Inflammatory macrophage (primary cell): Measurements from ENCODE around the gene CLEC6A.
"Not testable (repeated sequence)": the region's sequence is repeated elsewhere in the genome, so short reads cannot be mapped to it uniquely, and the experiment has no call there.

Source experiments
- DNase-seq, 2 donors: peaks; one replicate each; pipeline ENCODE4 v3.0.0-alpha.2; 2020 to 2022
- total RNA-seq, 18 experiments: gene quantifications; one replicate each; lab custom pipeline; 2026; ENCODE audit warnings: mixed read lengths in 6 of 18, inconsistent platforms in 2 of 18; lab: John Stamatoyannopoulos, UW

Gene CLEC6A
- total RNA-seq, result 0.31 to 24.2 (median 10.0) reads per million in 18 experiments

DNA sequence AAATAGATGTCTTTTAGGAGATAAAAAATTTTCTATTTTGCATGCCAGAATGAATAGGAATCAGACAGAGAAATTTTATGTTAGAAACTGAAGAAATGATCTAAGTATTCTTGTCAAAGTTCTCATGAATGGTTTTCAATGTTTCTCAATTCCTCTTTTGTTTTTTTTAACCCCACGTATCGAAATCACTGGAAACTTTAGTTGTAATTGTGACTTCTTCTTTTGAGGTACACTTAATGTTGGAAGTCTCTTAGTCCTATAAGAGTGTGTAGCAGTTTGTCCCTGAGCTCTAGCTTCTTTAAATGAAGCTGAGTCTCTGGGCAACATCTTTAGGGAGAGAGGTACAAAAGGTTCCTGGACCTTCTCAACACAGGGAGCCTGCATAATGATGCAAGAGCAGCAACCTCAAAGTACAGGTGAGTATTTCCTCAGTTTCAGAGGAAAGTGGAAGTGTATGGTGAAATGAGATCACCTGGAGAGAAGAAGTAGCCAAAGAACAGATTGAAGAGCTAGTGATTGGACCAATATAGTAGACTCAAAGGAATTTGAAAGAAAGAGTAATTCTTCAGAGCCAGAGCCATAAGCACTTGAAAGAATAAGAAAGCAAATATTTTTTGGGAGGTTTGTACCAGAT lies at the start of gene CLEC6A:
Gene CLEC6A, plus strand, starts transcription at position 236 of the 634 bp plus-strand sequence. Its CDS starts 150 bp downstream, at position 386.
- peak; percentile 43 to 85 for DNase-seq

DNA sequence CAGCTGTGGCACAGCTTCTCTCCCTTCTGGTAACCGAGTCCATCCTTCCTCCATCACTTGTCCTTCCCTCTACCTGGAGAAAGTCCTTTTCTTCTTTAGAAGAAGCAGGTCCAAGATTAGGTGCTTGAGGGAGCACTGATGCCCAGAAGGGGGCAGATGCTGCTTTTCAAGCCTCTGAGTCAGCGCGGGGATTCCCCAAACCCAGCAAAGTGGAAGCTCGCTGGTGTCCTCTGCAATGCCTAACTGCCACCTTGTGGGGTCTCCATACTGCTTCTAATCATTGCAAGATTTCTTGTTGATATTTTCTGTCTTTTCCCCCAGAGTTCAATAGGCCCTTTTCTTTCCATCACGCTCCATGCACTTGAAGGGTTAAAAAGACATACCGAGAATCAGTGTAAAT lies 36.2 kb upstream of the CLEC6A start:
- DNase-seq, result not testable (repeated sequence)

DNA sequence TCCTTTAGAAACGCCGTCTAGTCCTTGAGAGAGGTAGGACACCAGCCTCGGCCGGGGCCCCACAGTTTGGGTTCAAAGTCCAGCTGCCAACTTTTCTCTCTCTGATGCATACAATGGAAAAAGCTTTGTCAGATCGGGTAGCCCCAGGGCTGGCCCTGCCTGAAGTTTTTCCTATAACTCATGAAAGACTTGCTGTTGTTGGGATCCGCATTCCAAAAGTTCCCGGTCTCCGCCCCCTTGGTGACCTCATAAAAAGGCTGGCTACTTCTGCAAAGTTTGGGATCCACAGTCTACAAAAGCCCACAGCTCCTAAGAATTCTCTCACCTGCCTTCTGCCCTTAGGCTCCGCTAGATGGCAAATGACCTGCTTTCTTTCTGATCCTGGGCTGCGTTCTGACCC lies 35.3 kb upstream of the CLEC6A start:
- no peak for DNase-seq

DNA sequence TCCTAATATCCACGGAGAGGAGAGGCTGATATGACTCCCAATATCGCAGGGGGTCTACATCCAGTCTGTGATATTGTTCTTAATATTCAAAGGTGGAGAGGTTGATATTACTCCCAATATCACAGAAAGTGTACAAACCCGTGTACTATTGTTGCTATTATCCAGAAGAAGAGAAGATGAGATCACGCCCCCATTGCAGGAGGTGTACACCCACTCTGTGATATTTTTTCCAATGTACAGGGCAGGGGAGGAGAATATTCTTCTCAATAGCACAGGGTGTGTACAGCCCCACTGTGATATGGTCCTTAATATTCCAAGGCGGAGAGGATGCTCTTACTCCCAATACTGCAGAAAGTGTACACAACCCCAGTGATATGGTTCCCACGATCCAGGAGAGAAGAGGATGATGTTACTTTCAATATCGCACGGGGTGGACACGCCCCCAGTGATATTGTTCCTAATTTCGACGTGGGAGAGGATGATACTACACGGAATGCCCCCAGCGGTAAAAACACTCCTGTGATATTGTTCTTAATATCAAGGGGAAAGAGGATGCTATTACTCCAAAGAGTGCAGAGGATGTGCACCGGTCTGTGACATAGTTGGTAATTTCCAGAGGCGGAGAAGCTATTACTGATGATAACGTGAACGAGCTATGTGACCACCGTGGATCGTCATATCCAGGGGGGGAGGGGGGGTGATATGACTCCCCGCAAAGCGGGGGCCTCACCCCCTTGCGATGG lies 11.1 kb upstream of the CLEC6A start:
- not testable (repeated sequence) for DNase-seq

DNA sequence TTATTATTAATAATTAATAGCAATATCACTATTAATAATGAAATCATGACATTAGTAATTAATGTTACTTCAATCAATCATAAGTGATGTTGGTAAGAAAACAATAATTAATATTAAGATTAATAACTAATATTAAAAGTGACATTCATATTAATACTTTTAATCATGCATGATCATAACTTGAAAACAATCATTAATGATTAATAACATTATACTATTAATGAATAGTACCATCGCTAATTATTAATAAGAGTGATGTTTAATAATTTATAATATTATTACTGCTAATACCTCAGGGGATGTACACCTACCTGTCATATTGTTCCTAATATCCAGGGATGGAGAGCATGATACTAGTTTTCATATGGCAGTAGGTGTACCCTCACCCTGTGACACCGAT lies 10.0 kb upstream of the CLEC6A start:
- DNase-seq, result no peak

DNA sequence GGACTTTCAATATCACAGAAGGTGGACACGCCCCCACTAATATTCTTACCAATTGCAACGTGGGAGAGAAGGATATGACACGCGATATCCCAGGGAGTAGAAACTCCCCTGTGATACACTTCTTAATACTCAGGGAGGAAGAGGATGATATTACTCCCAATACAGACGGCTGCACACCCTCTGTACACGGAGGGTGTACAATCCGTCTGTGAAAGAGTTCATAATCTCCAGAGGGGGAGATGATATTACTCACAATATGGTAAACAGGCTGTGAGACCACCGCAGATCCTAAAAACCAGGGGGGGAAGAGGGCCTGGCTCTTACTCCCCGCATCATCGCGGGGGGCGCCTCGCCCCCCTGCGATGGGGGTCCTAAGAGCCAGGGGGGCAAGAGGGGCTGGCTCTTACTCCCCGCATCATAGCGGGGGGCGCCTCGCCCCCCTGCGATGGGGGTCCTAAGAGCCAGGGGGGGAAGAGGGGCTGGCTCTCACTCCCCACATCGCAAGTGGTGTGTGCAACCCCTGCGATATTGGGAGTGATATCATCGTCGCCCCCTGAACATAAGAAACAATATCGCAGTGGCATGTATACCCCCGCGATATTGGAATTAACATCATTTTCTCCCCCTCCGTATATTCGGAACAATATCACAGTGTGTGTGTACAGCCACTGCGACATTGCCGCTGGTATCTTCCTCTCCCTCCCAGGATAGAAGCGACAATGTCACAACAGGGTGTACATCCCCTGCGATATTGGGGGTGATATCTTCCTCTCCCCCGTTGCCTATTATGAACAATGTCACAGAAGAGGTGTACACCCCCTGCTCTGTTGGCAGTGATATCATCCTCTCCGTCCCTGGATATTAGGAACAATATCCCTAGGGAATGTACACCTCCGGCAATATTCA lies 8.9 kb upstream of the CLEC6A start:
- no peak for DNase-seq

DNA sequence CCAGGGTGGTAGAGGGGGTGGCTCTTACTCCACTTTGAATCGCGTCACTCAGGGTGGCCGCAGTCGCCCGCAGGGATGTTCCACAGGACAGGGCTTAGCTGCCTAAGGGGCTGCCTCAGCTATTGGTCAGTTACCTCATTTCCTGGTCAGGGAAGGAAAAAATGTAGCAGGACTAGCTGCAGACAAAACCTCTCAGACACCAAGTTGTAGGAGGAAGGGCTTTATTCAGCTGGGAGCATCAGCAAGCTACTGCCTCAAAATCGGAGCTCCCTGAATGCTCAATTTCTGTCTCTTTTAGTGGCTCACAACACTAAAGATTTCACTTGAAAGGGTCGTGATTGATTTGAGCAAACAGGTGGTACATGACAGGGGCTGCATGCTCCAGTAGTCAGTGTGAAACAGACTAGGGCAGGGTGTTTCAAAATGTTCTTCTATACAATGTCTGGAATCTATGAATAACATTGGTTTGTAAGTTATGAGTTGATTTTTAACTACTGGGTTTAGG lies 6.4 kb upstream of the CLEC6A start:
- no peak for DNase-seq

DNA sequence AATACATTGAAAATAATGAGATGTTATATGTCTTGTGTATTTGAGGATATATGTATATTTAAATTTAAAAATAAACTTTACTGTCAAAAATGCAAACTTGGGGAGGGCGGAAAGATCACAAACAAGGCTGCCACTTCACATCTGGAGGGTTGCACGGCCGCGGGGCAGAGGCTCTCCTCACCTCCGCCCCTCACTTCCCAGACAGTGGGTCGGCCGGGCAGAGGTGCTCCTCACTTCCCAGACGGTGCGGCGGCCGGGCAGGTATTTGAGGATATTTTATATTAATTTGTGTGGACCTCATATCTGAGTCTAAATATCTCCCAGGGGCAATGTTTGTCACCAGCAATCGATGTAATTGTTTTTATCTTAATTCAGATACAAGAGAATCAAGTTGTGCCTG lies 3.7 kb upstream of the CLEC6A start:
- DNase-seq, result no peak

DNA sequence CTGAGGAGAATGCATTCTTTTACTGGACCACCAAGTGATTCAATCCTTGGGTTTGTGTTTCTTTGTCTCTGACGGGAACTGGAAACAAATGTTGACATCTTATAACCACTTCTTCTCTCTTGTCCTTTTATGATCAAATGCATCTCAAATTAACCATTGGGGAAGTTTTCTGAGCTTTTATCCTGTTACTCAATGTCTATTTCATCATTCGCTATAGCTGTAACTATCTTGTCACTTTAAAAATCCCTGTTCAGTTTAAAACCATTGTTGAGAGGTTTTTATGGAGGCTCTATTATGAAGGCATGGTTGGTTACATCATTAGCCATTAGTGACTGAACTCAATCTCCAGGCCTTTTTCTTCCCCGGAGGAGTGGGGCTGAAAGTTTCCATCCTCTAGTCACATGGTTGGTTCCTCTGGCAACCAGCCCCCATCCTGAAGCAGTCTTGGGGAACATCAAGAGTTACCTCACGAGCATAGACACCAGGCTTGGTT lies 2.7 kb upstream of the CLEC6A start:
- DNase-seq, result peak; percentile 93 to 97

DNA sequence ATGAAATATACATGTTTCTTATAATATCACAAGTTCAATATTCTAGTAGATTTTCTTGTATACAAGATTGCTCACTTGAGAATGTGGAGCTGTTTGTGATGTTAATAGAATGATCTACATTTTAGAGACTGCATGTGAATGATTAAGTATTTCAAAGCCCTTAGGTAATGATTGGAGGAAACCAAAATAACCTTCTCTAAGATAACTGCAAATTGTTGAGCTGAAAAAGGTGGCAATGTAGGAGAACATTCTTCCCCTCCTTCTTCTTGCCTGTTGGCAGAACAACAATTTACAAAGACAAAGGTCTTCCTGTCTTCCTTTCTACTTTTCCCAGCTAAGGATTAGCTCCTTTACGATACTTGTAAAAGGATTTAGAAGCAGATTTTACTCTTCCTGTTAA lies 2.0 kb upstream of the CLEC6A start:
- no peak for DNase-seq

DNA sequence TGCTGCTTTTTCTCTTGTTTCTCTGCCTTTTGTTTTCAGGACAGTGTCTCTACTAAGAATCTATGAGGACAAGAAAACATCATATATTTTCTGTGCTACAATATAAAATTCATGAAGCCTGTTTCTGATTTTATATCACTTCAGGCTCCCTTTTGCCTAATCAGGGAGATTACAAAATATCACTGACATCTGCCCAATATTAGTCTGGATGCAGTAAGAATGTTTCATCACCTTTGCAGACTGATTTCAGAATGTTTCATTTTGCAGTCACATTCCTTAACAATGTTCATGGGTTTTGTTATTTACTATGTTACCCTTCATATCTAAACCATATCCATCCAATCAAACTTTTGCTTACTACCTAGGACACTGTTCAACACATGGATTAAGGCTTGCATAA lies 491 bp upstream of the CLEC6A start:
- DNase-seq, result peak; percentile 63 to 82

DNA sequence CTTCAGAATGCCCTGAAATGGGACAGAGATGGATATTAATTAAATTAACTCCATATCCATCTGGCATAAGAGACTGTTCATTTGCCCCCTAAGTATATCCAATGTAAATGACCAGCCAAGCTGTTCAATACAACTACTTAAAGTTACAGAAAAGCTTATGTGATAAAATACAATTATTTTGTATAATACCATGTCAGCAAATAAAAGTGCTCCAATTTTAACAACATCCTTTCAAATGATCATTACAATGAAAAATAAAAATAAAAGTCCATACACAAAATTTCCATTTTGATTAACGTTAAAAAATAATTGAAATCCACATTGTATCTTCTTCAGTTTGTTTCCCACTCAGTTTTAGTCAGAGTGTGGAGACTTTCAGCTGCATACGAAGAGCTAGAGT lies 5.7 kb downstream of the CLEC6A start:
- DNase-seq, result no peak

DNA sequence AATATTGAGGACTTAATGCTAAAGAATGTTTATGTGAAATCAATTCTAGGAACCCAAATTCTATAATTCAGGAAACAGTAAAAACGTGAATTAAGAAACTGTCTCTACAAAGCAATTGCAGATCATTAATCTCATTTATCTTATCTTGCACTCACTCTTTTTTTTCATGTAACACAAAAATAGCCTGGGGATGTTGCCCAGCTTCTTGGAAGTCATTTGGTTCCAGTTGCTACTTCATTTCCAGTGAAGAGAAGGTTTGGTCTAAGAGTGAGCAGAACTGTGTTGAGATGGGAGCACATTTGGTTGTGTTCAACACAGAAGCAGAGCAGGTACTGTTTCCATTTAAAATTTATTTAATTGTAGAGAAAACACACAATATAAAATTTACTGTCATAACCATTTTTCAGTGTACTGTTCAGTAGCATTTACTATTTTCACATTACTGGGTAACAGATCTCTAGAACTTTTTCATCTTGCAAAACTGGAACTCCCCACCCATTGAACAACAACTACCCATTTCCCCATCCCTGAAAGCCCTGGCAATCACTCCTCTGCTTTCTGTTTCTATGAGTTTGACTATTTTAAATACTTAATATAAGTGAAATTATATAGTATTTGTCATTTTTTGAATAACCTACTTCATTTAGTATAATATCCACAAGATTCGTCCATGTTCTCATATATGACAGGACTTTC lies 9.7 kb downstream of the CLEC6A start:
- peak; percentile 56 to 69 for DNase-seq

DNA sequence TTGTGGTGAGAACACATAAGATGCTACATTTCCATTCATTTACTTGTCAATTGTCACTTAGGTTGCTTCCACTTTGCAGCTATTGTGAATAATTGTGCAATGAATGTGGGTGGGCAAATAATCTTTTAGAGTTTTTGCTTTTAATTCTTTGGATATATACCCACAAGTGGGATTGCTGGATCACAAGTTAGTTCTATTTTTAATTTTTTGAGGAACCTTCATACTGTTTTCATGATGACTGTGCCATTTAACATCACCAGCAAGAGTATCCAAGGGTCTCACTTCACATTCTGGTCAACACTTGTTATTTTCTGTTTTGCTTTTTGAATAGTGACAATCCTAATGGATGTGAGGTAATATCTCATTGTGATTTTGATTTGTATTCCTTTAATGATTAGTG lies 10.5 kb downstream of the CLEC6A start:
- peak; percentile 87 to 97 for DNase-seq

DNA sequence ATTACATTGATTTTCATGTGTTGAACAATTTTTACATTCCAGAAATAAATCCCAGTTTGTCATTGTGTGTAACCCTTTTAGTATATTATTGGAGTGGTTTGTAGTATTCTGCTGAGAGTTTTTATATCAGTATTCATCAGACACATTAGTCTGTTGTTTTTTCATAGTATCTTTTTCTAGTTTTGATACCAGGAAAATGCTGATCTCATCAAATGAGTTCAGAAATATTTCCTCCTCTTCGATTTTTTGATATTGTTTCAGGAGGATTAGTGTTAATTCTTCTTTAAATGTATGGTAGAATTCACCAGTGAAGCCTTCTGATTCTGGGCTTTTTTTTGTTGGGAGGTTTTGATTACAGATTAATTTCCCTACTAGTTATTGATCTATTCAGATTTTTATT lies 15.3 kb downstream of the CLEC6A start:
- no peak for DNase-seq

DNA sequence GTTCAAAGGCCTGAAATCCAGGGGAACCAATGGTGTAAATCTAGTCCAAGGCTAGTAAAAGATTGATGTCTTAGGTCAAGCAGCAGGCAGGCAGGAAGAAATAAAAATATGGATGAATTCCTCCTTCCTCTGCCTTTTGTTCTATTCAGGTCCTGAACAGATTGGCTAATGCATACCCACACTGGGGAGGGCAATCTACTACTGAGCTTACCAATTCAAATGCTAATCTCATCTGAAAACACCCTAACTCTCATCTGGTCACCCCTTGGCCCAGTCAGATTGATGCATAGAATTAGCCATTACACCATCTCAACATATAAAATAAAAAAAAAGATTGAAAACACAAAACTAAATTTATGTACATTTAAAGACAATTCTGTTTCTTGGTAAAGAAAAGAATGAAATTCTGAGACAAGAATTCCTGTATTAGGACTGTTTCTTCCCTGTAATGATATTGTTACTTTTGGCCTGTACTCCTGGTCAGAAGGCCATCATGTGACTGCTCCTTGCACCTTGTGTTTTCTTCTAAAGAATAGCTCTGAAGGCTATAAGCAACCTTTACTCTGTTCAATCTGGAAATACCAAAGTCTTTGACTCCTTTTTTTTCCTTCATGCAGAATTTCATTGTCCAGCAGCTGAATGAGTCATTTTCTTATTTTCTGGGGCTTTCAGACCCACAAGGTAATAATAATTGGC lies 19.9 kb downstream of the CLEC6A start:
- no peak for DNase-seq

DNA sequence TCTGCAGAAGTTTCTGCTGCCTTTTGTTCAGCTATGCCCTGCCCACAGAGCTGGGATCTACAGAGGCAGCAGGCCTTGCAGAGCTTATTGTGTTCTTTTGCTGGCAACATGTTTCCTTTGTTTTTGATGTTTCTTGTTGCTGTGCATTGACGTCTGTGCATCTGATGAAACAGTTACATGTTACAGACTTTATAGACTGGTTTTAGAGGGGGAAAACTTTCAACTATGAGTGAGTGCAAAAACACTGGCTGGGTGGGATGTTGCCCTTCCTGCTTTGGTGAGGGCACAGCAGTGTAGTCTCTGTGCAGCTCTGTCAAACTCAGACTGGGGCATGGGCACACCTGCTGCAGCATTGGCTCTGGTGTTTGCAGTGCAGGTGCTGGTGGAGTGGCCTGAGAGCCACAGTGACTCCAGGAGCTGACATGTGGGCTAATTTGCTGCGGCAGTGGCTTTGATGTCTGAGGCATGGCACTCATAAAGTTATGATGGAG lies 26.9 kb downstream of the CLEC6A start:
- no peak for DNase-seq

DNA sequence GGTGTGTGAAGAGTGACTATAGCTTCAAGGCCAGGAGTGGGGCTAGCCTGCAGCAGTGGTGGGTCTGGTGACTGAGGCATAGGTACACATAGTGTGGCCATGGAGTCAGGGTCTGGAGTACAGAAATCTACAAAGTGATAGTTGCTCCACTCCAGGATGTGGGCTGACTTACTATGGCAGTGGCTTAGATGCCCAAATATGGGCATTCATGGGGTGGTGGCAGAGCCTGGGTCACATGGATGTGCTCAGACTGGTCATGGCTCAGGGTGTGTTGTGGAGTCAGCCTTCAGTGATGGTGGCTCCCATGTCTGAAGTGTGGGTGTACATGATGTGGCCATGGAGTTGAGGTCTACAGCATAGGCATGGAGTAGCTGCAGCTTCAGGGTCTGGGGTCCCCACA lies 27.3 kb downstream of the CLEC6A start:
- peak in 1 of 2 donors; percentile 30 for DNase-seq

DNA sequence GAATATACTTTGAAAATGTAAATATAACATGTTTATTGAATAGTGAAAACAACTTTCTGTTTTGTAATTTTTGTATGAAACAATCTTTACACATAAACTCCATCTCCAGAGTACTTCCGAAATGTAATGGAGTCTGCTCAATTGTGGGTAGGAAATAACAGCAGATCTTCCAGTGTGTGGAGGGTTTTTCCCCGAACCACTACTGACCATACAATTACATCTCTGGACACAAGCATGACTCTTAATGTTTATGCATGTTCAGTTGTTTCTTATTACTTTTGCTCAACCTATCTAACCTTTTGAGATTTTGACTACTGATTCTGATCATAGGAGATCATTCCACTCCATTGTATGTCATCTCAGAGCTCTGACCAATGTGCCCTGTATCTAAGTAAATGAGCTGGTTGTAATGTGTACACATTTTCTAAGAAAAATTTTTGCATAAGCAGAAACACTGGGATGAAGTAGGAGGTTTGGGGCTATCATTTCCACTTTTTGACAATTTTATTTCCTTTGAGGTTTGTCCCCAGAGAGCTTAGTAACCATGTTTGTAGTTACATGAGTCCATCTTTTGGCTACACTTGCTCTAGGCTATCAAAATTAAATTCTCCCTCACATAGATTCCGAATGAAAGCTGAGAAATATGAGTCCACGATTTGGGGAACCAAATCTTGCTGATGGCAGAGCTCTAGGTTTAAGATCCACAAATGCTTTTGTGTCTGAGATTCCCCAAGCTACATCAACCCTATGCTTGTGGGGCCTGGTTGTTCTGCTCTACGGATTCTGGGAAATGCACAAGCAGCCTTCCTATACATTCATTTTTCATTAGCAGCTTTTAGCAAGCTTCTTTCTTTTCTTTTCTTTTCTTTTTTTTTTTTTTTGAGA lies 36.1 kb downstream of the CLEC6A start:
- DNase-seq, result peak; percentile 50 to 80

DNA sequence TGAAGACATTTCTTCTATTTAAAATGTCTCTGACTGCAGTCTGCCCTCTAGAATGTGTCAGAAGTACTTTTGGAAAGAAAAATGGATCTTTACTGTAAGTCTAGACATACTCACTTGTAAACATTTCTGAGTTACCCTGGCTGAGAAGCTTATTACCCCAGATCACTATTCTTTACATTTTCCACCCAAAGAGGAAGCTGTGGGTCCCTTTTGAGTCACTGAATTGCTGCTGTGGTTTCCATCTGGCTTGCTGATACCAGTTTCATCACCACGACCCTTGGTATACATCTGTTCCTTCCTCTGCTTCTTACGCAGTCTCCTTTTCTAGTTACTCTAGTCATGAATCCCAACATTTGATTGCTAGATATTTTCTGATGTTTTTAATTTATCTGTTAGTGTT lies 37.3 kb downstream of the CLEC6A start:
- DNase-seq, result peak; percentile 94 to 97
